NCI-H2171 treated with DMSO at 0.1 percent for 48 hours (cell line): Measurements from ENCODE around the gene PTMS.

ENCODE experiments used
- DNase-seq: peaks from one replicate; lab custom pipeline; 2025; lab: John Stamatoyannopoulos, UW

The PTMS gene

DNA sequence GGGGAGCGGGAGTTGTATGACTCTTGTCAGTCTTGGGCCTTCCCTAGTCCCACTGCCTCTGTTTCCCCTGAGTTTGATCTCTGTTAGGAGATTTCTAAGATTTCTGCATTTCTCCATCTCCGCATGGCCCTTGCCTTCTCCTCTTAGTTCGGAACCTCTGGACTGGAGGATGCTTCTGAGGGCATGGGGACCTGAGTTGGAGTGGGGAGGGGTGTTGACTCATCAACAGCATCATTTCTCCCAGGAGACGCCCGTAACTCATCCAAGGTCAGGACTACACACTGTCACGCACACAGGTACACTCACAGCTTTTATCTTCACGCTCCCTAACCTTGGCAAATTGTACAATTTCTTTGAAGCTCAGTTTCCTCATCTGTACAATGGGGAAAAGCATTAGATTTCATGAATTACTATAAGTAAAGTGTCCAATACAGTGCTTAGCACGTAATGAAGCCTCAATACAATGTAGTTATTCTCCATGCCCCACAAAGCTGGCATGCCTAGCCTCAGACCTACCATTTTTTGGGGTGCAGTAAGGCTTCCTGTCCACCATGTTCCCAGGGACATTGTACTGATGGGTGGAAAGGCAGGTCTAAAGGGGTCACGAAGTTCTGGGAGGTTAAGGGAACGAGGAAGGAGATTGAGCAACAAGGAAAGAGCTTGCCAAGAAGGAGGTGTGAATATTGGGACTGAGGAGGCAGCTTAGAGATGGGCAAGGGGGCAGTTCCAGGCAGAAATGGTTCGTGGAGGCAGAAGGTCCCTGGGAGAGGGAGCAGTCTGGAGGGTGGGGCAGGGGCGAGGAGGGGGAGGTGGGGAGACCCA, 5.6 kb downstream of the PTMS start:
- peak; percentile 65 for DNase-seq

DNA sequence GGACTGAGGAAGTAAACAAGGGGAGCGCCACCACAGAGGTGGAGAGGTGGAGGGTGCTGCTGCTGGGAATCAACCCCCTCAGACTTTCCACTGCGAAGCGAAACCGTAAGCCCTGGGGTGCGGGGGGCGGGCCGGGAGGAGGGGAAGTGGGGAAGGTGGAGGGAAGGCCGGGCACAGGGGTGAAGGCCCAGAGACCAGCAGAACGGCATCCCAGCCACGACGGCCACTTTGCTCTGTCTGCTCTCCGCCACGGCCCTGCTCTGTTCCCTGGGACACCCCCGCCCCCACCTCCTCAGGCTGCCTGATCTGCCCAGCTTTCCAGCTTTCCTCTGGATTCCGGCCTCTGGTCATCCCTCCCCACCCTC, 6.2 kb downstream of the PTMS start, which contains the start of gene LAG3:
TSS of gene LAG3 (plus strand) at position 190 of the 365 bp plus-strand sequence. CDS start 333 bp downstream, outside the sequence.
- DNase-seq: no peak

DNA sequence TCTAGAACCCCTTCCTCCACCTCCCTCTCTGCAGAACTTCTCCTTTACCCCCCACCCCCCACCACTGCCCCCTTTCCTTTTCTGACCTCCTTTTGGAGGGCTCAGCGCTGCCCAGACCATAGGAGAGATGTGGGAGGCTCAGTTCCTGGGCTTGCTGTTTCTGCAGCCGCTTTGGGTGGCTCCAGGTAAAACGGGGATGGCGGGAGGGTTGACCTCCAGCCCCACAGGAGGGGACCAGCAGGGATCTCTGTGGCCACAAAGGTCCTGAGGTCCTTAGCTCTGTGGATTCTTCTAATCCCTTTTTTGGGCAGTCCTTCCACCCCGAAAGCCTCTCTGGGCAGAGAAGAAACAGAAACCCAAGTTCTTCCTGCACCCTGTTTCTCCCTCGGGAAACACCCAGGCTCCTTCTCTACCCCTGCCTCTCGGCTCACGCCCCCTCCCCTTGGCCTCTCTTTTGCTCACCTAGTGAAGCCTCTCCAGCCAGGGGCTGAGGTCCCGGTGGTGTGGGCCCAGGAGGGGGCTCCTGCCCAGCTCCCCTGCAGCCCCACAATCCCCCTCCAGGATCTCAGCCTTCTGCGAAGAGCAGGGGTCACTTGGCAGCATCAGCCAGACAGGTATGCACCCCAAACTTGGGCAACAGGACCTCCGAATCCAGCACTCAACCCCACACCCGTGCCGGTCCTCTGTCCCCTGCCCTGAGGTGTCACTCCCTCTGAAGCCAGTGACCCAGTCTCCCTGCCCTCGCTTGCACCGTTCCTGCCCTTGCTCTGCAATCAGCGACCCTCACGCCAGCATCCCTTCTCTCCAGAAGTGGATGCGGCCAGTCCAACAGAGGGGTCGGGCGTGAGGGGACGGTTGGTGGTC, 6.8 kb downstream of the PTMS start:
- no peak for DNase-seq

DNA sequence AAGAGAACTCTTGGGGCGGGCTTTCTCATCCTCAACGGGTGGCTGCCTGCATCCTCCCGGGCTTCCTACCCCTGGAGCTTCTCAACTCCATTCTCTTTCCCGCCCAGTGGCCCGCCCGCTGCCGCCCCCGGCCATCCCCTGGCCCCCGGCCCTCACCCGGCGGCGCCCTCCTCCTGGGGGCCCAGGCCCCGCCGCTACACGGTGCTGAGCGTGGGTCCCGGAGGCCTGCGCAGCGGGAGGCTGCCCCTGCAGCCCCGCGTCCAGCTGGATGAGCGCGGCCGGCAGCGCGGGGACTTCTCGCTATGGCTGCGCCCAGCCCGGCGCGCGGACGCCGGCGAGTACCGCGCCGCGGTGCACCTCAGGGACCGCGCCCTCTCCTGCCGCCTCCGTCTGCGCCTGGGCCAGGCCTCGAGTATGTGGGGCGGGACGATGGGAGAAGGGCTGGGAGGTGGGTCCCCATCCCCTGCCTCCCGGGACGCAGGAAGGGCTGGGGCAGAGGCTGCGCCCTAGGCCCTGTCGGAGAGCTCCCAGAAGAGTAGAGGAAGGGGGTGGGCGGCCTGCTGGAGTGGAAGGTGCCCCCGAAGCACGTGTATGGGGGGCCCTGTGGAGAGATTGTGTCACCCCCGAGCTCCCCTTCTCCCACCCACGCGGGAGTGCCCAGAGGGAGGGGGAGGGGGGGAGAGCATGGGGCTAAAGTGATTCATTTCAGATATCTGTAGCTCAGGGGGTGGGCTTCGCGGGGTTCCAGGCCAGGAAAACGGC, 7.6 kb downstream of the PTMS start:
- no peak for DNase-seq

GRCh38 chr12:6774499-6775062, 8.4 kb downstream of the PTMS start:
- DNase-seq: no peak

DNA sequence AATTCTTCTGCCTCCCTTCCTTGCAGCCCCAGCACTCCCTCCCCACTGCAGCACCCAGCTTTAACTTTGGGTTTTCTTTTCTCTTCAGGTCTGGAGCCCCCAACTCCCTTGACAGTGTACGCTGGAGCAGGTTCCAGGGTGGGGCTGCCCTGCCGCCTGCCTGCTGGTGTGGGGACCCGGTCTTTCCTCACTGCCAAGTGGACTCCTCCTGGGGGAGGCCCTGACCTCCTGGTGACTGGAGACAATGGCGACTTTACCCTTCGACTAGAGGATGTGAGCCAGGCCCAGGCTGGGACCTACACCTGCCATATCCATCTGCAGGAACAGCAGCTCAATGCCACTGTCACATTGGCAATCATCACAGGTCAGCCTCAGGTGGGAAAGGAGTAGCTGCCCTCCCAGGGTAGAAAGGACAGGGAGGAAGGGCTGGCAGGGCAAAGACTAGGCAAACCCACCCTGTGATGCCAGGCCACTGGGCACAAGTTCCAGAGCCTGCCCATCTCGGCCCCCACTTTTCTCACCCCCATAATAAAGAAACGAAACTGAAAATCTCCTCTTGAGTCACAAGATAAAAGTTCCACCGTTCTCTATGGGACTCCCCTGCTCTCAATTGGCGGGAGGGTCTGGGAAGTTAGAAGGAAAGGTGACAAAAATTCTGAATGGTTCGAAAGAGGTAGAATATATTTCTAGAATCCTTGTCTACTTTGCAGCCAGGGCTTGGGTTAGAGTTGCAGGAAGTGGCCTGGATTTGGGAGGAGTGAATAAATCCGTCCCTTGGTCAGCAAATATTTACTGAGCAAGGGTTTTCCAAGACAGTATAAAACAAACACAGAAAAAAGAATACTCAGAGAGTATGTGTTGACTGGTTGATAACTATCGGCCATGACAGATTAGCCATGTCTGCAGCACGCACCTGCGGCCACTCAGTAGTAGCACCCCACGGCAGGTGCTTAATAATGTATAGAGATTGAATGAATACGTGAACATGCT, 9.3 kb downstream of the PTMS start:
- no peak for DNase-seq

DNA sequence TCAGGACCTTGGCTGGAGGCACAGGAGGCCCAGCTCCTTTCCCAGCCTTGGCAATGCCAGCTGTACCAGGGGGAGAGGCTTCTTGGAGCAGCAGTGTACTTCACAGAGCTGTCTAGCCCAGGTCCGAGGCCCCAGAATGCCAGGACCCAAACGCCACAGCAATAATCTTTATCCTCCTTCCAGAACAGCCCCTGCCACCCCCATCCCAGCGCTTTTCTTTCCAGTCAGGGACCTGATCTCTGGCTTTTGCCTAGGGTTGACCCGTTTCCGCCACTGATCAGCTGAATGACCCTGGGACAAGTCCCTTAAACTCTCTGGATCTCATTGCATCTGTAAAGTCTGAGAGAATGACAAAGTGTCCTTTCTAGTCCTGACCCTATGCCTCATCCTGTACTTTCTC, 11.2 kb downstream of the PTMS start:
- DNase-seq: no peak

DNA sequence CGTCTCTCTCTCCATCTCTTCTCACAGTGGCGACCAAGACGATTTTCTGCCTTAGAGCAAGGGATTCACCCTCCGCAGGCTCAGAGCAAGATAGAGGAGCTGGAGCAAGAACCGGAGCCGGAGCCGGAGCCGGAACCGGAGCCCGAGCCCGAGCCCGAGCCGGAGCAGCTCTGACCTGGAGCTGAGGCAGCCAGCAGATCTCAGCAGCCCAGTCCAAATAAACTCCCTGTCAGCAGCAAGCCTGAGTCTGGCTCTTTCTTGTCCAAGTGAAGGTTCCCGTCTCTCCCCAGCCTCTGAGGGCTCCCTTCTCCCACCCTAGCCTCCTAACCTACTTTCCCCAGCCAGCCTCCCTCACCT, 12.0 kb downstream of the PTMS start:
- no peak for DNase-seq

DNA sequence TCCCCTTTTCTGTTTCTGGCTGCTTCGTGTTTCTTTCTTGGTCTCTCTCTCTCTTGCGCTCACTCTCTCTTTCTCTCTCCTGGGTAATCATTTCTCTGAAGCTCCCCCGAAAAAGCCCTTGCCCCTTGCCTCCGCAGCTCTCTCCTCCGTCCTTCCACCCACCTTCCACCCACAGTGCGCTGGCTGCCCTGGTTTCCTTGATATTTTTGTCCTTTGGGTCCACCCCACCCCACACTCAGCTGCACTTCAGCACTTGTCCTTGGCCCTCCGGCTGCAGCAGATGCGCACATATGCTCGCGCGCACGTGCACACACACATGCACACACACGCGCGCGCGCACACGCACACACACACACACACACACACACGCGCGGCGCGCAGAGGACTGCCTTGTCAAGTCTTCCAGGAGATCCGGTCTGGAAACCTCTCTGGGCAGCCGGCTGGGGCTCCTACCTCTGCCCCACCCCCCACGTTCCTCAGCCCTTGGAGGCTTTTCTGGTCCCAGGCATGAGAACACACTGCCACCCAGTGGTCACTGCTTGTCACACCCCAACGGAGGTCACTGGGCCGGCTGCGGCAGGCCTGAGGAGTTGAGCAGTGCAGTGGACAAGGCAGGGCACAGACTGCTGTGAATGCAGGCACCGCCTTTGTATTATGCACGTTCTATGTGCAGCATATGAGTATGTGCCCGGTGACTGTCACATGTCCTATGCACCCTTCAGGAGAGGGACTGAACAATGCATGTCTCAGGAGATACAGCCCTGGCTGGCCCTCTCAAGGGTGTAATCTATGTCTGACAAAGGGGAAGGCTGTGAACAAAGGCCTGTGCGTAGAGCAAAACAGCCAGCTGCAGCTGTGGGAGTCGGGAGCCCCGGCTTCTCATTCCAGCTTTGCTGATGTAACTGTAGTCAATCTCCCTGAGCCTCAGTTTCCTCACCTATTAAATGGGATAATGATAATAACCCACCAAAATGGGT, 12.7 kb downstream of the PTMS start:
- peak; percentile 100 for DNase-seq

GRCh38 chr12:6779708-6780432, 13.7 kb downstream of the PTMS start:
- DNase-seq: no peak

- no peak for DNase-seq
Measured at GRCh38 chr12:6780573-6780972, 14.4 kb downstream of the PTMS start.

- DNase-seq: no peak
Measured at GRCh38 chr12:6782119-6782518, 16.0 kb downstream of the PTMS start.

DNA sequence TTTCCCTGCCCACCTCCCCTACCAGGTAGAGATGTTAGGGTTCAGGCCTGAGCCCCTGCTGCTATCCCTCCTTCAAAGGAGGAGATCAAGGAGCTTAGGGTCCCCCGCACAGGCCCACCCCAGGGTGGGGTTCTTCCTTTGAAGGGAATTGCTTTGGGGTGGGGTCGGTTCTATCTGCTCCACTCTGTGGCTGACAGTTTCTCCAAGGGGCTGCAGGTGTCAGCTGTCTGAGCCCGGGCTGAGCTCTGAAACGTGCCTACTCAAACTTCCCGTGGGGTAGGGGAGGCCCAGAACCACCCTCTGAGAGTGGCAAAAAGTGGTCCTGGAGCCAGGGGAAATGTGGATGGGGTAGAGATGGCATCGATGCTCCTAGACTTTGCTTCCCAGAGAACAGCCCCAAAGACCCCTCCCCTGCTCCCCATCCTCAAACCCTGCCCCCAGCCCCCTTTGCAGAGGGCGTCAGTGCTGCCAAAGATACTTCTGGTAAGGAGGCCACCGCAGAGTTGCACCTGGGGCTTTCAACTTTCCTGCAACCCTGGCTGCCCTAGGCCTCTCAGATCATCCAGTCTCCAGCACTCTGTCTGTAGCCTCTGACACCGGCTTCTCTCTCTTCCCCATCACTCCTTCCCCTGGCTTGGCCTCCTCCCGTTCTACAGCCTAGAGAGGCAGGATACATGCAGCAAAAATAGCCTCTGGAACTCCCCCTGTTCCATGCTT, 16.8 kb downstream of the PTMS start:
- no peak for DNase-seq

GRCh38 chr12:6783828-6784227, 17.7 kb downstream of the PTMS start:
- no peak for DNase-seq

GRCh38 chr12:6784296-6784695, 18.1 kb downstream of the PTMS start:
- no peak for DNase-seq

DNA sequence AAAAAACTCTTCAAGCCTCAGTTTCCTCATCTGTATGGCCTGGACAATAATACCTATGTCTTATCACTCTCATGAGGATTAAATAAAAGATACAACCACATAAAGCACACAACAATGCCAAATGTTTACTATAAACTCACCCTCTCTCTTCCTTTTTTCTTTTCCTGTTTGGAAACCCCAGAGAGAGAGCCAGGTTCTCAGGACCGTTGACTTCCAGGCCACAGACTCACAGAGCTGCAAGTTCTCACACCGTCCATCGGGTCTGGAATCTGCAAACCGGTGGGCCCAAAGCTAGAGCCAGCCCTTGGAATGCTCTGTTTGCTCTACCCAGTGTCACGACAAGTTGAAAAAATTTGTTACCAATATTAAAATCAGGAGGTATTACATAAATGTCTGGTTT, 18.6 kb downstream of the PTMS start:
- DNase-seq: no peak

- DNase-seq: no peak
Measured at GRCh38 chr12:6786416-6787094, 20.4 kb downstream of the PTMS start.

- no peak for DNase-seq
Measured at GRCh38 chr12:6787309-6787708, 21.1 kb downstream of the PTMS start.
